BLaER1 treated with 17β-estradiol and CSF1 and Interleukin-3, amounts not matched to agents 10 nM and 100 nM (cell line): ENCODE measurements around the gene AGK.

ENCODE experiments used
- H3K27ac ChIP-seq, 11 experiments: shearing (Covaris generic); formaldehyde crosslinking; 2 replicates each; pipeline ENCODE4 v1.8.1; 2022
- H3K27me3 ChIP-seq, 11 experiments: shearing (Covaris generic); formaldehyde crosslinking; 2 replicates each; pipeline ENCODE4 v1.8.1; 2022
- H3K36me3 ChIP-seq, 11 experiments: shearing (Covaris generic); formaldehyde crosslinking; 2 replicates each; pipeline ENCODE4 v1.8.1; 2022
- H3K4me1 ChIP-seq, 10 experiments: shearing (Covaris generic); formaldehyde crosslinking; 2 replicates each; pipeline ENCODE4 v1.8.1; 2022
- H3K4me2 ChIP-seq, 11 experiments: shearing (Covaris generic); formaldehyde crosslinking; 2 replicates each; pipeline ENCODE4 v1.8.1; 2022
- H3K4me3 ChIP-seq, 10 experiments: shearing (Covaris generic); formaldehyde crosslinking; 2 replicates each; pipeline ENCODE4 v1.8.1; 2022
- H3K9ac ChIP-seq, 11 experiments: shearing (Covaris generic); formaldehyde crosslinking; 2 replicates each; pipeline ENCODE4 v1.8.1; 2022
- H3K9me3 ChIP-seq, 11 experiments: shearing (Covaris generic); formaldehyde crosslinking; replicated peaks in 1 of 11; 2 replicates each; pipeline ENCODE4 v1.8.1; 2022
- H4K20me1 ChIP-seq, 11 experiments: shearing (Covaris generic); formaldehyde crosslinking; 2 replicates each; pipeline ENCODE4 v1.8.1; 2022
- Cebpa-rat ChIP-seq, 11 experiments: shearing (Covaris generic); IDR thresholded peaks; 2 replicates each; pipeline ENCODE4 v1.8.1; 2022

The AGK gene

GRCh38 chr7:141551094-141551781 is at the start of gene AGK:
AGK (plus strand) TSS chr7:141551410; CDS start chr7:141555467, 4,057 bp downstream.
- Histone ChIP-seq H3K4me1 (peaks cover 27 to 33% (median 29%) of the 10 kb centered on the region in 10 experiments), H3K4me2 (peak within 1 kb of the TSS; percentile 76 to 95 (median 88)), H3K36me3 (peaks cover 6 to 28% (median 17%) of the 10 kb centered on the region in 11 experiments; a peak in 21 of 22 replicates), H4K20me1 (no peaks in the 10 kb centered on the region), H3K9ac (peak within 1 kb of the TSS; percentile 84 to 95 (median 91)), H3K27me3 (no peaks in the 10 kb centered on the region), H3K27ac (peak within 1 kb of the TSS; percentile 64 to 89 (median 84)), H3K9me3 (no peaks in the 10 kb centered on the region), H3K4me3 (peak within 1 kb of the TSS; percentile 68 to 98 (median 92))
- no peak for TF ChIP-seq Cebpa-rat (IDR thresholded peaks at IDR 0.05)

GRCh38 chr7:141501451-141501850 is 49.8 kb upstream of the AGK start:
- no peaks in the 10 kb centered on the region for H3K36me3 ChIP-seq
- no peak for TF ChIP-seq Cebpa-rat (IDR thresholded peaks at IDR 0.05)
- H3K27ac ChIP-seq, result no peak overlapping the region
- no peaks in the 10 kb centered on the region for H3K27me3 ChIP-seq
- H3K9me3 ChIP-seq, result no peaks in the 10 kb centered on the region
- H3K4me1 ChIP-seq, result no peaks in the 10 kb centered on the region
- no peak overlapping the region for H3K9ac ChIP-seq
- H3K4me2 ChIP-seq, result no peak overlapping the region
- no peaks in the 10 kb centered on the region for H4K20me1 ChIP-seq
- H3K4me3 ChIP-seq, result no peak overlapping the region

GRCh38 chr7:141511316-141511675 is 39.9 kb upstream of the AGK start:
- Histone ChIP-seq H3K27me3 (peaks cover 23 to 37% (median 28%) of the 10 kb centered on the region in 11 experiments), H3K27ac (no peak overlapping the region), H3K4me3 (no peak overlapping the region), H3K36me3 (no peaks in the 10 kb centered on the region), H3K9me3 (peaks cover 0 to 26% (median 17%) of the 10 kb centered on the region in 11 experiments; a peak in 15 of 22 replicates), H3K4me1 (peaks cover 0 to 10% (median 9%) of the 10 kb centered on the region in 10 experiments; a peak in 12 of 20 replicates), H3K4me2 (peak overlapping the region; percentile 40 to 63 (median 49); a peak in 18 of 22 replicates), H3K9ac (no peak overlapping the region), H4K20me1 (no peaks in the 10 kb centered on the region)
- no peak for TF ChIP-seq Cebpa-rat (IDR thresholded peaks at IDR 0.05)

GRCh38 chr7:141511676-141512396 is 39.4 kb upstream of the AGK start:
- H3K27ac ChIP-seq, result no peak overlapping the region

GRCh38 chr7:141512597-141512996 is 38.6 kb upstream of the AGK start:
- no peak overlapping the region for H3K4me3 ChIP-seq
- peaks cover 0 to 10% (median 9%) of the 10 kb centered on the region in 10 experiments; a peak in 12 of 20 replicates for H3K4me1 ChIP-seq
- peak overlapping the region in 1 of 11 experiments; percentile 49; a peak in 1 of 22 replicates for H3K4me2 ChIP-seq

More at GRCh38 chr7:141511676-141512396, 39.4 kb upstream of the AGK start:
- Histone ChIP-seq H3K36me3 (no peaks in the 10 kb centered on the region), H3K9ac (no peak overlapping the region), H3K4me1 (peaks cover 0 to 10% (median 9%) of the 10 kb centered on the region in 10 experiments; a peak in 12 of 20 replicates), H3K9me3 (peaks cover 0 to 25% (median 17%) of the 10 kb centered on the region in 11 experiments; a peak in 15 of 22 replicates), H4K20me1 (no peaks in the 10 kb centered on the region), H3K4me2 (peak overlapping the region; percentile 40 to 63 (median 49); a peak in 18 of 22 replicates), H3K27me3 (peaks cover 23 to 37% (median 28%) of the 10 kb centered on the region in 11 experiments), H3K4me3 (no peak overlapping the region)
- TF ChIP-seq Cebpa-rat (IDR thresholded peaks at IDR 0.05), result no peak

GRCh38 chr7:141513720-141514119 is 37.5 kb upstream of the AGK start:
- Histone ChIP-seq H3K27me3 (peaks cover 23 to 37% (median 28%) of the 10 kb centered on the region in 11 experiments), H3K9me3 (peaks cover 0 to 23% (median 7%) of the 10 kb centered on the region in 11 experiments; a peak in 11 of 22 replicates), H3K4me2 (no peak overlapping the region), H4K20me1 (no peaks in the 10 kb centered on the region), H3K9ac (no peak overlapping the region), H3K4me1 (peaks cover 0 to 10% (median 9%) of the 10 kb centered on the region in 10 experiments; a peak in 12 of 20 replicates), H3K4me3 (no peak overlapping the region), H3K36me3 (no peaks in the 10 kb centered on the region), H3K27ac (no peak overlapping the region)
- TF ChIP-seq Cebpa-rat (IDR thresholded peaks at IDR 0.05), result no peak

More at GRCh38 chr7:141512597-141512996, 38.6 kb upstream of the AGK start:
- Histone ChIP-seq H3K9me3 (peaks cover 0 to 23% (median 16%) of the 10 kb centered on the region in 11 experiments; a peak in 15 of 22 replicates), H3K27me3 (peaks cover 23 to 37% (median 28%) of the 10 kb centered on the region in 11 experiments), H4K20me1 (no peaks in the 10 kb centered on the region), H3K9ac (no peak overlapping the region), H3K27ac (no peak overlapping the region), H3K36me3 (no peaks in the 10 kb centered on the region)
- no peak for TF ChIP-seq Cebpa-rat (IDR thresholded peaks at IDR 0.05)

- no peak overlapping the region for H3K27ac ChIP-seq
- H3K4me1 ChIP-seq, result peaks cover 0 to 10% (median 9%) of the 10 kb centered on the region in 10 experiments; a peak in 12 of 20 replicates
- no peak overlapping the region for H3K4me3 ChIP-seq
- no peak overlapping the region for H3K9ac ChIP-seq
- no peaks in the 10 kb centered on the region for H3K36me3 ChIP-seq
- peaks cover 0 to 23% (median 7%) of the 10 kb centered on the region in 11 experiments; a peak in 9 of 22 replicates for H3K9me3 ChIP-seq
- no peak for TF ChIP-seq Cebpa-rat (IDR thresholded peaks at IDR 0.05)
- H3K4me2 ChIP-seq, result no peak overlapping the region
- H3K27me3 ChIP-seq, result peaks cover 20 to 27% (median 23%) of the 10 kb centered on the region in 11 experiments
- no peaks in the 10 kb centered on the region for H4K20me1 ChIP-seq
These were observed 35.3 kb upstream of the AGK start for GRCh38 chr7:141515941-141516340.

- Histone ChIP-seq H3K9ac (no peak overlapping the region), H3K27me3 (no peaks in the 10 kb centered on the region), H3K4me1 (no peaks in the 10 kb centered on the region), H3K4me3 (no peak overlapping the region), H3K9me3 (no peaks in the 10 kb centered on the region), H3K4me2 (no peak overlapping the region), H4K20me1 (no peaks in the 10 kb centered on the region), H3K27ac (no peak overlapping the region), H3K36me3 (no peaks in the 10 kb centered on the region)
- TF ChIP-seq Cebpa-rat (IDR thresholded peaks at IDR 0.05), result no peak
These were observed 31.6 kb upstream of the AGK start for GRCh38 chr7:141519623-141520022.
